Measurements from ENCODE around the gene UGT2A2.

UGT2A2 gene

GRCh38 chr4:69576251-69576877, 63.1 kb downstream of the UGT2A2 start:
- no peak for DNase-seq (ENCODE audit: low read depth)

GRCh38 chr4:69568787-69569186, 70.7 kb downstream of the UGT2A2 start:
- no peak for DNase-seq (ENCODE audit: low read depth)

- DNase-seq (ENCODE audit: low read depth): no peak
These were observed 76.0 kb downstream of the UGT2A2 start for GRCh38 chr4:69563424-69563823.

- no peak for DNase-seq (ENCODE audit: low read depth)
These were observed 89.8 kb downstream of the UGT2A2 start for GRCh38 chr4:69549651-69550050.

GRCh38 chr4:69546134-69546765, 93.2 kb downstream of the UGT2A2 start:
- DNase-seq (ENCODE audit: low read depth): no peak

Measured in stimulated activated CD8-positive, alpha-beta memory T cell treated with anti-CD3 and anti-CD28 coated beads, Interleukin-15, amount 100 ng/mL, for 1 hour (primary cell).